HepG2 (cell line): ENCODE results near the gene ZBTB7B. TPM values are rescaled to one million over a fixed set of nuclear protein-coding genes. Genes with fewer than 3 reads are reported as not detected.

Experiments
- AGO2 ChIP-seq: fragments of 200-400 bp; formaldehyde crosslinking; optimal IDR thresholded peaks from 2 replicates; pipeline ENCODE3; 2017; ENCODE audit warnings: mild to moderate bottlenecking, low read depth, low read length, moderate library complexity
- ARNT2 ChIP-seq: sonication (generic); formaldehyde crosslinking; IDR thresholded peaks from 2 replicates; pipeline ENCODE4 v1.8.0; 2022; ENCODE audit warnings: mild to moderate bottlenecking, low read depth, missing genetic modification reagents, moderate library complexity
- BATF2 ChIP-seq: sonication (generic); formaldehyde crosslinking; IDR thresholded peaks from 2 replicates; pipeline ENCODE4 v1.8.0; 2022; ENCODE audit warnings: mild to moderate bottlenecking, missing genetic modification reagents, moderate library complexity
- GABPB1 ChIP-seq: IDR thresholded peaks from 2 replicates; pipeline ENCODE4 v1.6.1; 2016; ENCODE audit warnings: mild to moderate bottlenecking, missing genetic modification reagents, moderate library complexity, missing compliant biosample characterization
- HDAC1 ChIP-seq: sonication (generic); formaldehyde crosslinking; IDR thresholded peaks from 2 replicates; pipeline ENCODE4 v1.5.1; 2020; ENCODE audit warnings: mild to moderate bottlenecking, missing genetic modification reagents
- JUND ChIP-seq: sonication (generic); formaldehyde crosslinking; IDR thresholded peaks from 2 replicates; pipeline ENCODE4 v1.8.0; 2022; ENCODE audit warnings: mild to moderate bottlenecking, missing genetic modification reagents
- KDM4B ChIP-seq: sonication (generic); formaldehyde crosslinking; IDR thresholded peaks from 2 replicates; pipeline ENCODE4 v1.4.0; 2020; ENCODE audit warnings: missing genetic modification reagents
- KLF11 ChIP-seq: IDR thresholded peaks from 2 replicates; pipeline ENCODE4 v1.6.1; 2016; ENCODE audit warnings: missing compliant biosample characterization
- LCORL ChIP-seq, 2 experiments: fragments of 450-650 bp in 1 of 2; sonication (generic) in 1 of 2; formaldehyde crosslinking in 1 of 2; IDR thresholded peaks; 2 replicates each; pipeline versions ENCODE4 v1.5.0 to v1.6.1; 2017 to 2020; ENCODE audit warnings: antibody characterized with exemption in 1 of 2, missing genetic modification reagents in 1 of 2
- RARA ChIP-seq: IDR thresholded peaks from 2 replicates; pipeline ENCODE4 v1.6.1; 2016; ENCODE audit warnings: missing genetic modification reagents, missing compliant biosample characterization
- RBFOX2 ChIP-seq: fragments of 200-400 bp; formaldehyde crosslinking; IDR thresholded peaks from 2 replicates; pipeline ENCODE4 v1.6.1; 2017; ENCODE audit warnings: low read depth, mild to moderate bottlenecking, low read length
- TBX3 ChIP-seq: fragments of 450-650 bp; IDR thresholded peaks from 2 replicates; pipeline ENCODE4 v1.6.1; 2017; ENCODE audit warnings: antibody characterized with exemption, mild to moderate bottlenecking, inconsistent platforms, borderline replicate concordance
- ZFP36L1 ChIP-seq: sonication (generic); formaldehyde crosslinking; IDR thresholded peaks from 2 replicates; pipeline ENCODE4 v1.8.0; 2022; ENCODE audit warnings: mild to moderate bottlenecking, missing genetic modification reagents, moderate library complexity
- ZFX ChIP-seq: sonication (generic); formaldehyde crosslinking; IDR thresholded peaks from 2 replicates; pipeline ENCODE4 v1.4.0; 2020; ENCODE audit warnings: mild to moderate bottlenecking, low read depth, missing genetic modification reagents, moderate library complexity
- ZNF101 ChIP-seq: sonication (generic); formaldehyde crosslinking; IDR thresholded peaks from 2 replicates; pipeline ENCODE4 v1.4.0; 2020; ENCODE audit warnings: mild to moderate bottlenecking, low read depth, missing genetic modification reagents, borderline replicate concordance
- ZNF17 ChIP-seq: sonication (generic); formaldehyde crosslinking; IDR thresholded peaks from 2 replicates; pipeline ENCODE4 v1.5.0; 2020; ENCODE audit warnings: mild to moderate bottlenecking, missing genetic modification reagents
- ZNF235 ChIP-seq: sonication (generic); formaldehyde crosslinking; IDR thresholded peaks from 2 replicates; pipeline ENCODE4 v1.8.1; 2023; ENCODE audit warnings: mild to moderate bottlenecking, missing genetic modification reagents, borderline replicate concordance
- ZNF343 ChIP-seq: sonication (generic); formaldehyde crosslinking; IDR thresholded peaks from 2 replicates; pipeline ENCODE4 v1.4.0; 2020; ENCODE audit warnings: mild to moderate bottlenecking, missing genetic modification reagents
- ZNF530 ChIP-seq: sonication (generic); formaldehyde crosslinking; IDR thresholded peaks from 2 replicates; pipeline ENCODE4 v1.5.0; 2020; ENCODE audit warnings: low read depth, mild to moderate bottlenecking, missing genetic modification reagents
- ZNF788 ChIP-seq: sonication (generic); formaldehyde crosslinking; IDR thresholded peaks from 2 replicates; pipeline ENCODE4 v1.5.0; 2020; ENCODE audit warnings: mild to moderate bottlenecking, missing genetic modification reagents, borderline replicate concordance
- polyA plus RNA-seq, 8 experiments: library from polyadenylated mRNA; depleted of rRNA in 3 of 8; stranded (reverse) in 7 of 8; unstranded in 1 of 8; fragments of >200 nt; fragmentation: Illumina TruSeq in 4 of 8; extraction: Trizol in 4 of 8; gene quantifications; 2 replicates each; pipeline versions ENCODE4 v1.2.1 to v1.2.3, GENCODE V29; 2011 to 2016; ENCODE audit warnings: low read depth in 4 of 8, missing spikeins in 1 of 8, mixed read lengths in 1 of 8; ENCODE audit not compliant: insufficient read depth in 1 of 8
- total RNA-seq, 5 experiments: library from RNA; depleted of rRNA; stranded (reverse); fragments of >200 nt; fragmentation: Illumina TruSeq; extraction: Trizol; gene quantifications; 2 replicates each; pipeline ENCODE4 v1.2.3, GENCODE V29; 2016; ENCODE audit warnings: low read depth in 1 of 5
- TF ChIP-seq, protein P1 (sequence below): sonication (generic); formaldehyde crosslinking; IDR thresholded peaks from 2 replicates; pipeline ENCODE4 v1.4.0; 2020; ENCODE audit warnings: low read depth, mild to moderate bottlenecking, missing genetic modification reagents
- TF ChIP-seq, protein P2 (sequence below): sonication (generic); formaldehyde crosslinking; conservative IDR thresholded peaks from 2 replicates; pipeline ENCODE4 v1.8.0; 2022; ENCODE audit warnings: mild to moderate bottlenecking, moderate library complexity, missing genetic modification reagents
- TF ChIP-seq, protein P3 (sequence below): IDR thresholded peaks from 2 replicates; pipeline ENCODE4 v1.6.1; 2016; ENCODE audit warnings: missing genetic modification reagents, missing compliant biosample characterization
- TF ChIP-seq, protein P4 (sequence below): sonication (generic); formaldehyde crosslinking; IDR thresholded peaks from 2 replicates; pipeline ENCODE4 v1.4.0; 2020; ENCODE audit warnings: missing genetic modification reagents, borderline replicate concordance

ZBTB7B gene
- total and polyA plus RNA-seq, 2 of the 13 experiments (the other 11 are each of a cell fraction or from before 2014, with no cell fraction given): 15.5 to 17.5 TPM

DNA sequence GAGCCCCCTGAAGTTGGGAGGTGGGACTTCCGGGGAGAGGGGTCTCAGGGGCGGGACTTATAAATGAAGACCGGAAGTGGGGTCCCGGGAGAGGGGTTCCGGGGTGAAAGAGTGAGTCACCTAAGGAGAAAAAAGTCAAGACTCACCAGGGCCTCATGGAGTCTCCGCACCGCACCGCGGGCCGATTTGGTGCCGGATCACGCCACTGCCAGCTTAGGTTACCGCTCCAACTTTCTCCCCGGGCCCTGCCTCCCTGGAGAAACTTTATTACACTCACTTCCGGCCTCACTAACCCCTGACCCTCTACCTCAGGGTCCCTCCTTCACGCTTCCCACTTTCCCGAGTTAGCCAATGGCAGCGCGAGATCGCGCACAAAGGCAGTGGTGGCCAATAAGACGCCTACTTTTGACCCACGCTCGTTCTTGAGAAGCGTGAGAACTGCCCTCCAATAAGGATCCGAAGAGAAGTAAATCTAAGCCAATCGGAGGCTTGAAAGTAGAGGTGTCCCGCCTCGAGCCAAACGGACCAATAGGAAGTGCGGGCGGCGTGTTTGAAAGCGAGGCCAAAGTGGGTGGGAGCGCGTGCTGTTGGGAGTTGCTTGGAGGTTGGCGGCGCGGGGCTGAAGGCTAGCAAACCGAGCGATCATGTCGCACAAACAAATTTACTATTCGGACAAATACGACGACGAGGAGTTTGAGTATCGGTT, 28.3 kb upstream of the ZBTB7B start, which contains the start of gene CKS1B (continued):
- TF ChIP-seq, protein P1, sequence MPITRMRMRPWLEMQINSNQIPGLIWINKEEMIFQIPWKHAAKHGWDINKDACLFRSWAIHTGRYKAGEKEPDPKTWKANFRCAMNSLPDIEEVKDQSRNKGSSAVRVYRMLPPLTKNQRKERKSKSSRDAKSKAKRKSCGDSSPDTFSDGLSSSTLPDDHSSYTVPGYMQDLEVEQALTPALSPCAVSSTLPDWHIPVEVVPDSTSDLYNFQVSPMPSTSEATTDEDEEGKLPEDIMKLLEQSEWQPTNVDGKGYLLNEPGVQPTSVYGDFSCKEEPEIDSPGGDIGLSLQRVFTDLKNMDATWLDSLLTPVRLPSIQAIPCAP (CRISPR knock-in tag): no peak
- TF ChIP-seq, protein P2, sequence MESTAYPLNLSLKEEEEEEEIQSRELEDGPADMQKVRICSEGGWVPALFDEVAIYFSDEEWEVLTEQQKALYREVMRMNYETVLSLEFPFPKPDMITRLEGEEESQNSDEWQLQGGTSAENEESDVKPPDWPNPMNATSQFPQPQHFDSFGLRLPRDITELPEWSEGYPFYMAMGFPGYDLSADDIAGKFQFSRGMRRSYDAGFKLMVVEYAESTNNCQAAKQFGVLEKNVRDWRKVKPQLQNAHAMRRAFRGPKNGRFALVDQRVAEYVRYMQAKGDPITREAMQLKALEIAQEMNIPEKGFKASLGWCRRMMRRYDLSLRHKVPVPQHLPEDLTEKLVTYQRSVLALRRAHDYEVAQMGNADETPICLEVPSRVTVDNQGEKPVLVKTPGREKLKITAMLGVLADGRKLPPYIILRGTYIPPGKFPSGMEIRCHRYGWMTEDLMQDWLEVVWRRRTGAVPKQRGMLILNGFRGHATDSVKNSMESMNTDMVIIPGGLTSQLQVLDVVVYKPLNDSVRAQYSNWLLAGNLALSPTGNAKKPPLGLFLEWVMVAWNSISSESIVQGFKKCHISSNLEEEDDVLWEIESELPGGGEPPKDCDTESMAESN: peak; percentile 75; the same call in 1 of the 2 replicates
- TF ChIP-seq ZNF343 (CRISPR knock-in tag): peak; percentile 19; the same call in 1 of the 2 replicates
- peak; percentile 7 for TF ChIP-seq AGO2
- TF ChIP-seq RARA (CRISPR knock-in tag): no peak
- TF ChIP-seq ZNF235: no peak
- TF ChIP-seq ZFP36L1 (CRISPR knock-in tag): peak; percentile 97
- peak; percentile 61; the same call in 1 of the 2 replicates for TF ChIP-seq BATF2 (CRISPR knock-in tag)
- TF ChIP-seq ZNF530: no peak
- no peak for TF ChIP-seq ZNF101 (CRISPR knock-in tag)
- TF ChIP-seq LCORL (IDR thresholded peaks at IDR 0.05): no peak
- TF ChIP-seq LCORL (CRISPR knock-in tag; IDR thresholded peaks at IDR 0.05): 0 out of 2 replicates have a peak, but pooled peaks have one; percentile 15
- TF ChIP-seq KDM4B (CRISPR knock-in tag): no peak
- no peak for TF ChIP-seq ZNF17
- TF ChIP-seq, protein P3, sequence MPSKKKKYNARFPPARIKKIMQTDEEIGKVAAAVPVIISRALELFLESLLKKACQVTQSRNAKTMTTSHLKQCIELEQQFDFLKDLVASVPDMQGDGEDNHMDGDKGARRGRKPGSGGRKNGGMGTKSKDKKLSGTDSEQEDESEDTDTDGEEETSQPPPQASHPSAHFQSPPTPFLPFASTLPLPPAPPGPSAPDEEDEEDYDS: peak; percentile 56
- TF ChIP-seq KLF11 (CRISPR knock-in tag): no peak
- TF ChIP-seq, protein P4, sequence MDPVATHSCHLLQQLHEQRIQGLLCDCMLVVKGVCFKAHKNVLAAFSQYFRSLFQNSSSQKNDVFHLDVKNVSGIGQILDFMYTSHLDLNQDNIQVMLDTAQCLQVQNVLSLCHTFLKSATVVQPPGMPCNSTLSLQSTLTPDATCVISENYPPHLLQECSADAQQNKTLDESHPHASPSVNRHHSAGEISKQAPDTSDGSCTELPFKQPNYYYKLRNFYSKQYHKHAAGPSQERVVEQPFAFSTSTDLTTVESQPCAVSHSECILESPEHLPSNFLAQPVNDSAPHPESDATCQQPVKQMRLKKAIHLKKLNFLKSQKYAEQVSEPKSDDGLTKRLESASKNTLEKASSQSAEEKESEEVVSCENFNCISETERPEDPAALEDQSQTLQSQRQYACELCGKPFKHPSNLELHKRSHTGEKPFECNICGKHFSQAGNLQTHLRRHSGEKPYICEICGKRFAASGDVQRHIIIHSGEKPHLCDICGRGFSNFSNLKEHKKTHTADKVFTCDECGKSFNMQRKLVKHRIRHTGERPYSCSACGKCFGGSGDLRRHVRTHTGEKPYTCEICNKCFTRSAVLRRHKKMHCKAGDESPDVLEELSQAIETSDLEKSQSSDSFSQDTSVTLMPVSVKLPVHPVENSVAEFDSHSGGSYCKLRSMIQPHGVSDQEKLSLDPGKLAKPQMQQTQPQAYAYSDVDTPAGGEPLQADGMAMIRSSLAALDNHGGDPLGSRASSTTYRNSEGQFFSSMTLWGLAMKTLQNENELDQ (CRISPR knock-in tag): no peak
- peak; percentile 99 for TF ChIP-seq HDAC1 (CRISPR knock-in tag)
- TF ChIP-seq GABPB1: peak; percentile 94
- TF ChIP-seq TBX3: peak; percentile 56; the same call in 1 of the 2 replicates
- TF ChIP-seq JUND (CRISPR knock-in tag): 0 out of 2 replicates have a peak, but pooled peaks have one; percentile 37
- TF ChIP-seq ARNT2 (CRISPR knock-in tag): peak; percentile 93
- no peak; the same call in 1 of the 2 replicates for TF ChIP-seq ZNF788
- TF ChIP-seq RBFOX2: peak; percentile 64
- peak; percentile 52 for TF ChIP-seq ZFX (CRISPR knock-in tag)
